ENCODE data around the gene PTPRCAP.
A peak's percentile ranks its signal among the peaks of the same experiment; 100 is the strongest.

Gene PTPRCAP

DNA sequence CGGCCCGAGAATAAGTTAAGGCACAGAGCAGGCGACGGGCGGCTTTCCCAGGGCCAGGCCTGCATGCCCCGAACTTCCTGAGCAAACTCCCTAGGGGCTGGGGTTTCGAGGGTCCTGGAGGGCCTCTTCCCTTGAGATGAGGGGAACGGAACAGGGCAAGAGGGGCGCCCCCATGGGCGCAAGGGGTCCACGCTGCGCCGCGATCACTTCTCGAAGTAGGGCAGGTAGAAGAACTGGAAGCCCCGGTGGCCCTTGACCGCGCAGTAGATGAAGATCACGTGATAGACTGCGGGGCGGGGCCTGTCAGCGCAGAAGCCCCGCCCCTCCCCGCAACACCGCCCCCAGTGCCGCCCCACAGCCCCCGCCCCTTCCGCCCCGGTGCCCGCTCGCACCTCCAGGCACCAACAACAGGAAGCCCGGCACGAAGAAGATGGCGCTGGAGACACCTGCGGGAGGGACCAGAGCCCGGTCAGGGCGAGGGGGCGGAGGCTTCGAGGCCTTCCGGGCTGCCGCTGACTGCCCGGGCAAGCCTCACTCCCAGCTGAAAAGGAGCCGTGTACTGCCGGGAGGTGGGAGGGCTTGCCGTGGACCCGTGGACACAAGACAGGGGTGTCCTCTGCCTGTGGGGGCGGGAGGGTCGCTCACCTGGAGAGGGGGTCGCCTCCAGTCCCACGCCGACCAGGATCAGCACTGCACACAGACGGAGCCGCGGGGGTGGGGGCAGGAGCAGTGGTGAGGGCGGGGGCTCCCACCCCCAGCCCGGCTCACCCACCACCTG lies 27.1 kb upstream of the PTPRCAP start:
- DNase-seq = peak; percentile 96

DNA sequence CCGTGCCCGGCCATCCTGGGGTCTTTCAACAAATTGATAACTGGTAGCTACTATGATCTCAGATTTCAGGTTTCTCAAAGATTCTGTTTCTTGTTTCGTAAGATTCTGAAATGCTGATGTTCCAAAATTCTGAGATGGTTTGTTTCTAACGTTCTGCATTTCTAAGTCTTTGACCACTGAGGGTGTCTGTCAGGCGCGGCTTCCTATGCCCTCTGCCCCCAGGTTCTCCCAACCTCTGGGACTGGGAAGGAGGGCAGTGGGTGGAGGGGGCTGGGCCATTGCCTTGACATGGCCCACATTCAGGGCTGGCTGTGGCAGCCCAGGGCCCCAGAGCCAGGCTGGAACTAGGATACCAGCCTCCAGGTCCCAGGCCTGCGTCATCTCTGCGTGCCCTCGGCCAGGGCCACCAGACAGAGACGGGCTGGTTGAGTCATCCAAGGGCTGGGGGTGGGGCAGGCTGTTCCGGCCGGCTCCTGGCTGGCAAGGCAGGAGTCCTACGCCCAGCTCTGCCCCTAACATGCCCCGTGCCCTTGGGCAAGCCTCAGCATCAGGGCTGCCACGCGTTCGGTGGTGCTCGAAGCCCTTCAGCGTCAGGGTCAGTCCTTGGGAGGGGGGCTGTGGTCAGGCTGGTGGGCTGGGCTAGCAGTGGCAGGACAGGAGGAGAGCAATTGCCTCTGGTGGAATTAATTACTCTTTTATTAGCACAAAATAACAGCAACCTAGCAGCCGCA lies 26.4 kb upstream of the PTPRCAP start:
- DNase-seq = no peak

DNA sequence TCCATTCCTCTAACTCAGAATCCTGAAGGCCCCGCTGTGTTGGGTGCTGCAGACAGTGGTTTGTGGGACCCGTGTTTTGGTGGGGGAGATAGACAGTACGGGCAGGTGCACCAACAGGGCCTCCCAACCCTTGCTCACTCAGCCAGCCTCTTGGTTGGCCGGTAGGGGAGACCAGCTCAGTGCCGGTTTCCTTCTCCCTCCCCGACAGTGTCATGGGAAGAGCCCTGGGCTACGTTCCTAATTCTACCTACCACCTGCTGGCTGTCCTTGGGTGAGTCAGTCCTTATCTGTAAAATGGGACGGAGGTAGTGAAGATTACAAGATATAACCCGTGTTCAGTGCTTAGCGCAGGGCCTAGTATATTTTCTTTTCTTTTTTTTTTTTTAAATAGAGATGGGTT lies 25.7 kb upstream of the PTPRCAP start:
- no peak for DNase-seq

DNA sequence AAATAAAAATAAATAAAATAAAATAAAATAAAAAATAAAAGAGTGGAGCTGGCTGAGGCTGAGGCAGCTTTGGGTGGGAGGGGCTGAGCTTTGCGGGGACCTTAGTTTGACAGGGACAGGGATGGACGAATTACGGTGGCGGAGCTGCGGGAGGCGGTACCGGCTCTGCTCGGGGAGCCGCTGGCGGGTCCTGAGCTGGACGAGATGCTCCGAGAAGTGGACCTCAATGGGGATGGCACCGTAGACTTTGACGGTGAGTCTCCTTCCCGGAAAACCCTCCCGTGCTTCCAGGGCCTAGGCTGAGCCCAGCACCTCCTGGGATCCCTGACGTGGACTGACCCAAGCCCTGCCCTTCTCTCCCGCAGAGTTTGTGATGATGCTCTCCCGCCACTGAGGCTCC lies 20.8 kb upstream of the PTPRCAP start:
- no peak for DNase-seq

DNA sequence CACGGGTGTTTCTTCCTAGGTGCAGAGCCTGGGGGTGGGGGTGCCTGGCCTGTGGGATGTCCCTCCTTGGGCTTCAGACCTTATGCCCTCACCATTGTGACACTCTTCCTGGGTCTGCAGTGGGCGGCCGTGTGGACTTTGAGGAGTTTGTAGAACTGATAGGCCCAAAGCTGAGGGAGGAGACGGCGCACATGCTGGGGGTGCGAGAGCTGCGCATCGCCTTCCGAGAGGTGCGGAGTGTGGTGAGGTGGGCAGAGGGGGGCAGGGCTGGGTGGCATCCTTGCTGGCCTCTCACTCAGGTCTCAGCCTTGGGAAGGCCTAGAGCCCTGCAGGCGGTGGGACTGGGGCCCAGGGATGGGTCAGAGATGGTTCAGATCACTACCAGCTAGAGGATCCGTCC lies 20.0 kb upstream of the PTPRCAP start:
- no peak for DNase-seq

DNA sequence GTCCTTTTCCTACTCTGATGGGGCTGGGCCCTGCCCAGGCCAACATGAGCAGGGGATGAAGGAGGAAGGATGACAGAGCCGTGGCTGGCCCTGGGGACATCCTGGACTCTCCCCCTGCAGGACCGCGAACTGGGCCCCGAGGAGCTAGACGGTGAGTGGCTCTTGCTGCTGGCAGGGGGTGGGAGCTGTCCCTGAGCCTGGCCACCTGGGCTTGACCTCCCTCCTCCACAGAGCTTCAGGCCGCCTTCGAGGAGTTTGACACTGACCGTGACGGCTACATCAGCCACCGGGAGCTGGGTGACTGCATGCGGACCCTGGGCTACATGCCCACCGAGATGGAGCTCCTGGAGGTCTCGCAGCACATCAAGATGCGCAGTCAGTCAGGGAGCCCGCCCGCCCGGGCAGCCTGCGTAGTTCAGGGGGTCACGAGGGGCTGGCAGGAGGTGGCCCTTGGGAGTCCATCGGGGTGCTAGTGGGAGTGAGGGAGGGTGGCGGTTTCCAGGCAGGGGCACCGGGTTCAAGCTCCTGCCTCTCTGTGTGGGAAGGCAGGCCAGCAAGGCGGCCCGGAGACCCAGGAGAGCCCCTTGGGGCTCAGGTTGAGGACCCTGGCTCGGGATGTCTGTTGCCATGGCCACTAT lies 18.7 kb upstream of the PTPRCAP start:
- no peak for DNase-seq

DNA sequence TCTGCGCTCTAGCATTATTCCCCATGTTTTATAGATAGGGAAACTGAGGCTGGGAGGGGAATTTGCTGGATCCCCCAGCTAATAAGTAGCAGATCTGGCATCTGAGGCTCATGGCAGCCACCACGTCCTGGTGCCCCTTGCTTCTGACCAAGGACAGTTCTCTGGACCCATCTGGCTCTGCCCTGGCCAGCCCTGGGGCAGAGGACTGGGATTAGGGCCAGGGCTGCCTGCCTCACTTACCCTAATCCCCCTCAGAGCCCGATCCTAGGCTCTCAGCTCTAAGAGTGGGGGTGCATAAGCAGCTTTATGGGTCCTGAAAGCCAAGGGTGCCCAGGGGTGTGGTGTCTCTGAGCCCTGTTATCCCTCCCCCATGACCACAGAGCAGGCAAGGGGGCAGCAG lies 17.6 kb upstream of the PTPRCAP start, which contains the start of gene CABP4:
Gene CABP4 (plus strand): TSS at position 301 of the 400 bp plus-strand sequence. CDS start 70 bp downstream, at position 371.
- DNase-seq = no peak

DNA sequence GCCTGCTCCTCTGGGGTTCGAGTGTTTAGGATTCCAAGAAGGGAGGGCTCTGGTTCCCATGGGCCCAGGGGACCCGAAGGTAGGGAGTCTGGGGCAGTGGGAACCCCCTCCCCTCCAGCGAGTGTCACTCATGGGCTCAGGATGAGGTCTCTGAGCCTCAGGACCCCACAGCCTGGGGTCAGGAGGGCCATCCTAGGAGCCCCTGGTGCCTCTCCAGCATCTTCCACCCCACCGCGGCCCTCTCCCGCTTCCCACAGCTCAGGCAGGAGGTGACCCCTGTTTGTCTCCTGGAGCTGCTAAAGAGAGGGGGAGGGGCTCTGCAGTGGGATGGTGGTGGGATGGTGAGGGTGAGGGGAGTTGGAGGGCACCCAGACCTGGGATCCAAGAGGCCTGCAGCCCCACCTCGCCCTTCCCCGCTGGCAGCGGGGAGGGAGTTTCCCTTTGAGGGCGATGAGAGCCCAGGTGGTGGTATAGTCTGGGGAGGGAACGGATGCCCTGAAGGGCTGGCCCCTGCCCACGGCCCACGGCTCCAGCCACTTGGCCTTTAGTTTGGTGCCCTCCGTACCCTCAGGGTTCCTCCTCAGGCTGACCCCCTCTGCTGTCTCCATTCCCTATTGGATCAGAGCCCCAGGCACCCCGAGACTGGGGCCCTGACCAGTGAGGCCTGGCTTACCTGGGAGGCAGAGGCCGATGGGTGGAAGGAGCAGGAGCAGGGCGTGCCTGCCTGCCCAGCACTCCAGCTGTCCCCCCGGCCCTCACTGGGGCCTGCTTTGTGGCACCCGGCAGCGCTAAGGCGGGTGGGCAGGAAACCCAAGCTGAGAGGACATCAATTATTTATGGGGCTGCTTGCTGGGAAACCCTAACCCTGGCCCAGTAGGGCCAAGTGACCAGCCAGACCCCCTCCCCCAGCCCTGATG lies 16.6 kb upstream of the PTPRCAP start:
- no peak for DNase-seq

DNA sequence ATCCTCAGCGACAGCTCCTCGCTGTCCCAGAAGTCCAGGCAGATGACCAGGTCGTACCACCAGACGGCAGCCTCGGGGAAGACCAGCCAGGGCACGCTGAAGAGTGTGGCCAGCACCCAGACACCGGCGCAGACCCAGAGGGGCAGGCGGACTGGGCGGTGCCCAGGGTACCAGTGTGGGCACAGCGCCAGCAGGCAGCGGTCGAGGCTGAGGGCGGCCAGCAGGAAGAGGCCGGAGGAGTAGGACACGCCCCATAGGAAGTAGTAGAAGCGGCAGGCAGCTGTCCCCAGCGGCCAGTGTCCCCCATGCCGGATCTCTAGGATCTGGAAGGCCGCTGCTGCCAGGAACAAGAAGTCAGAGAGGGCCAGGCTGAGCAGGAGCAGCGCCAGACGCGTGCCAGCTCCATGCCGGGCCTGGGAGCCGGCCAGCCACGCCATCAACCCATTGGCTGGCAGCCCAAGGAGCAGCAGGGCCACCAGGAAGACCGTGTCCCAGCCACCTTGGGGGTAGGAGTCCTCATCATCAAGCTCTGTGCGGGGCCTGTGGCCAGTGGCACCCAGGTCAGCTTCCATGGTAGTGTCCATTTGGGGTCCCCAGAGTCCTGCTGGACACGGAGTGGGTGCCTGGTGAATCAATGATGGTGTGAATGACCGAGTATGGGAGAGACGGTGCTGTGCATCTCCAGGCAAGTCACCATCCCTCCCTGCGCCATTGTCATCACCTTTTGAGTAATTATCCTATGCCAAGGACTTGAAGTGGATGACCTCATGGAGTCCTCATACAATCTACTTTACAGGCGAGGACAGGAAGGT lies 14.9 kb upstream of the PTPRCAP start, which contains the start of gene GPR152:
Gene GPR152 (minus strand): TSS at position 589 of the 812 bp plus-strand sequence. CDS start 5 bp downstream, at position 584.
- DNase-seq = no peak

DNA sequence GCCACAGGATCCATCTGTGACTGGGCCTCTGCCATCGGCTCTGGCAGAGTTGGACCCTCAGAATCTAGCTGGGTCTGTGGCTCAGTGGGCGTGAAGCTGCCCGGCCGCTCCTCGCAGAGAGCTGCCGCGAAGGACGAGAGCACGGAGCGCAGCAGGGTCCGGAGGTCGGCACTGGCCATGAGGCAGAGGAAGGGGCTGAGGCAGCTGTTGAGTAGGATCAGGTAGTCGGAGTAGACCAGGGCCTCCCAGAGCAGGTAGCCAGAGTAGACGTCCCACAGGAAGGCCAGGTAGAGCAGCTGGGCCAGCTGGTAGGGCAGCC lies 14.1 kb upstream of the PTPRCAP start:
- no peak for DNase-seq

DNA sequence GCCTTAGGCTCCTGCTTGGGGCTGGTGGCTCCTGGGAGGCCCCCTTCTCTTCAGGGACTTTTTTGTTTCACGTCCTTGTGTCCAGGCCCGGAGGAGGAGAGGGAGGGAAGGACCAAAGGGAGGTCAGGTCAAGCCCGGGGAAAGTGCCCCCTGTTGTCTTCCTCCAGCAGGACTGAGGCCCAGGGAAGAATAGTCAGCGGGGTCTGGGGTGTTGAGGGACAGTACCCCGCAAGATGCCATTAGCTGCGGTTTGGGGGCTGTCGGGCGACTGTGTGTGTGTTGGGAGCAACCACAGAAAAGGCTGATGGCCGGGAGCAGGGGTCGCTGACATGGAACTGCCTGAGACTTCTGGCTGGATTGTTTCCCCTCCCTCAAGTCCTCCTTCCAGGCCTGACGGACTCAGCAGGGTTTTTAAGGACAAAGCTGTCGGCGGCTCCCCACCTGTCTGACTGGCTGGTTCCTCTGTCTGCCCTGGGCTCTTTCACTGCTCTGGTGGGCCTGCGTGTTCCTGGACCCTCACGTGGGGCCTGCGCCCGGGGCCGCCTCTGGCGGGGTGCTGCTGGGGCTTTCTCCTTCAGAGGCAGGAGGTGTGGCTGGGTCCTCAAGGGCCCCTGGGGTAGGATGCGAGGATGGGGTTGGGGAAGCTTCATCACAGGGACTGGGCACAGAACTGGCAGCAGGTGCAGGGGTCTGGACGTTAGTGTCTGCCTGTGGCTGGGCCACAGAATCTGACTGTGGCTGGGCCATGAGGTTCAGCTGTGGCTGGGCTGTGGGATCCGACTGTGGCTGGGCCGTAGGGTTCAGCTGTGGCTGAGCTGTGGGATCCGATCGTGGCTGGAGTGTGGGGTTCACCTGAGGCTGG lies 13.5 kb upstream of the PTPRCAP start:
- DNase-seq = no peak

DNA sequence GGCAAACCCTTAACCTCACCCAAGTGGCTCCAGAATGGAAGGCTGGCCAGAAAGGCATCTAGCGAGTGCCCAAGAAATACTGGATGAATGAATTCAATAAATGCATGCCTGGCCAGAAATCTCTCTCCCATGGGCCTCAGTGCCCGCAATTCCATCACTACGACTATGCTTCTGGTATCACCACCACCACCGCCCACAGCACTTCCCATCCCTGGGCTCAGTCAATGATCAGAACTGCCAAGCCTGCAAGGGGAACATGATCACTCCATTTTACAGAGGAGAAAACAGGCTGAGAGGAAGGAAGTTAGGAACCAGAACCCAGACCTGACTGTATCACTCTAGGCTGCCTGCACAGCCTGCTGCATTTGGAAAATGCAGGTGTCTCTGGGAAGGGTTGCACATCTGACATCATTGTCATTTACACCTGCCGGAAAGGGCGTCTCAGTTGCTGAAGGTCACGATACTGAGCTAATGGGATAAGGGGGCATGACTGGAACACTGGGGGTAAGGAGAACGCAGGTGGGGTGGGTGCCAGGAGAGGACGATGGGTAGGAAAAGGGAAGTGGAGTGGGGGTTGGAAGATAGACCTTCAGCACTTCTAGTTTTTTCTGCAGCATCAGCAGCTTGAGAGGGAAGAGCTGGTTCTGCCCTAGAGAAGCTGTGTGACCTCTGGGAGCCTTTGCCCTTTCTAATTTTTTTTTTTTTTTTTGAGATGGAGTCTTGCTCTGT lies 11.8 kb upstream of the PTPRCAP start:
- DNase-seq = no peak

DNA sequence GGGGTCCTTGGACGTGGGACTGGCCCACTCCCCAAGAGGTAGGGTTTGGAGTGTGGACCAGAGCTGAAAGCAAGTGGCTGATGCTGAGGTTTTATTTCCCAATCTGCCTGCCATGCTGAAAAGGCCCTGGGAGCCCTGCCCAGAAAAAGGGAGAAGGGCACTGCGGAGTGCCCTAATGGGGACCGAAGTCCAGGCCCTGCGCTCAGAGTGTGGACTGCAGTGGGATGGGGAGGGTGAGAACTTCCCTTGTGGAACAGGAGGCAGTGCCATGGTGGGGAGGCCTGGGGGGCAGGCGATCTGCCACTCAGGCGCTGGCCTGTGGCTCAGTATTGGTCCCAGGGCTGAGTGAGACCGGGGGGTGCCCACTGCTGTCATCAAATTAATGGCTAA lies 10.7 kb upstream of the PTPRCAP start:
- DNase-seq = no peak

DNA sequence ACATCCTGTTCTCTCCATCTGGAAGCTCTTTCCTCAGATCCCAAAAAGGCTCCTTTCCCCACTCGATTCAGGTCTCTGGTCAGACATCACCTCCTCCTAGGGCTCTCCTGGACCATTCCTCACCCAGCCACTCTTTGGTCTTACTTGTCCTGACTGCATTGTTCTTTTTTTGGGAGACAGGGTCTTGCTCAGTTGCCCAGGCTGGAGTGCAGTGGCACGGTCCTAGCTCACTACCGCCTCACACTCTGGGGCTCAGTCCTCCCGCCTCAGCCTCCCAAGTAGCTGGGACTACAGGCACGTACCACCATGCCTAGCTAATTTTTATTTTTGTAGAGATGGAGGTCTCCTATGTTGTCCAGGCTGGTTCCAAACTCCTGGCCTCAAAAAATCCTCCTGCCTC lies 8.0 kb upstream of the PTPRCAP start:
- DNase-seq = no peak

DNA sequence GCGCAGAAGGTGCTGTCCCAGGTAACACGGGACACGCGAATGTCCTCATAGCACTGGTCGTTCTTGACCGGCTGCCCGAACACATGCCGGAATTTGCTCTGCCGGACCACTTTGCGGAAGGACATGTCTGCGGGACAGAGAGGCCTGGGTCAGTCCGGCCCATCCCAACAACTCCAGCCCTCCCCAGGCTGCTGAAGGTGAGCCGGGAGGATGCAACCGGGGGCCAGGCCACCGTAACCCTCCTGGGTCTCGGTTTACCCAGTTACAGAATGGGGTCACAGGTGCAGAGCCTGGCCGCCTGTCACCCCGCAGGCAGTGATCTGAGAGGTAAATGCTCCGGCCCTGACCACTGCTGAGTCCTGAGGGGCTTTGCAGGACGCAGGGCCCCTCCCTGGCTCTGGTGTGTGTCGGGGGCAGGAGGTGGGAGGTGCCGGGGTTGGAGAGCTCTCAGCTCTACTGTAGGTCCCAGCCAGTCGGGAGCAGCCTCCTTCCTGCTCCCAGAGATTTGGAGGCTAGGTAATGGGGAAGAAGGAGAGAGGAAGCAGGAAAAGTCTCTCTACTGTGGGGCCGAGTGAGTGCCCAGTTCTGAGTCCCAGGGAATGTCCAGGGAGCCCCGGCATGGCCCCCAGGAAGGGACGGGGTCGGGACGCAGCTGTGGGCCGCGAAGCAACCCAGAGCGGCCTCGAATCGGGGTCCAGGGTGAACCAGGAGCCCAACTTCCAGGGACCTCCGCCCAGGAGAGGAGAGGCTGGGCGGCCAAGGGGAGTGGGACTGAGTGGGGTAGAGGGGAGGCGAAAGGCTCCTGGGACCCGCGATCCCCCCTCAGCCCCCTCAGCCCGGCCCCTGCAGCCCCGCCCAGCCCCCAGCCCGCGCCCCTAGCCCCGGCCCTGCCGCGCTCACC lies 5.3 kb upstream of the PTPRCAP start:
- DNase-seq = no peak

DNA sequence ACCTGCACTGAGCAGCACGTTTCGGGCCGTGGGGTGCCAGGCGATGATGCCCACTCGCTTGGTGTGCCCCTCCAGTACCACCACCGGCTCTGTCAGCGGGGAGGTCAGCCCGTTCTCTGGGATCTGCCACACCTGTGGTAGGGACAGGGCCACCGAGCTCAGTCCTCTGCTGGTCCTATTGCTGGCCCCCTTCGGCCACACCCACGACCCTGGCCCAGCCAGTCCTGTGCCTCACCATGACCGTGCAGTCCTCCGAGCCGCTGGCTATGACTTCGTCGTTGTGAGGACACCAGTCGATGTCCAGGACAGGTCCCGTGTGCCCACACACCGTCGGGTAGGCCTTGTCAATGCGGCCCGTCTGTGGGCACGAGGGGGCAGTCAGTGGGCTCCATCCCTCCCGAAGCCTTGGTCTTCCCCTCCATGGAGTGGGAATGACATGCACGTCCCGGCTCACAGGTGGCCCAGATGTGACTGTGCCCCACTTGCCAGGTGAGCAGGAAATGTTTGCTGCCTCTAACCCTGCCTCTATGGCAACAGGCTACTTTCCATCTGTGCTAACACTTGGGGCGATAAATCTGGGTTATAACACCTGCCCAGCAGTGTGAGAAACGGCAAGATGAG lies 4.4 kb upstream of the PTPRCAP start:
- no peak for DNase-seq

DNA sequence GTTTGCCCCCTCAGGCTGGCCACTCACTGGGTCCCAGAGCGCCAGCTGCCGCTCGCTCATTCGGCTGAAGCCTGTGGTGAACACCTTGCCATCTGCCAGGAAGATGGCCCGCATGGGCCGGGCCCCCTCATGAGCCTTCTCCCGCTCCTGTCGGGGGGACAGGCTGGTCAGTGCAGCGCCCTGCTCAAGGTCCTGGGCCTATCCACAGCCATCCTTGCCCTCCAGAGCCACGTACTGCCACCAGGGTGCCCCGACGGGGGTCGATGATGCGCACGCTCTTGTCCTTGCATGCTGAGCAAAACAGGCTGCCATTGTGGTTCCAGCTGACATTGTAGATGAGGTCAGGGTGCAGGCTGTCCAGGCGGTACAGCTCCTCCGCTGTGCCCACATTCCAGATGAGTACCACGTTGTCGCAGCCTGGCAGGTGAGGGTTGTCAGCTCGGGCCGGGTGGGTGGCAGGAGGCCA lies 3.6 kb upstream of the PTPRCAP start:
- DNase-seq = no peak
